Peyer's patch (tissue), 4 donors: Measurements from ENCODE around the gene ZC3H11A. TPM values are rescaled to one million over a fixed set of nuclear protein-coding genes. Genes with fewer than 3 reads are reported as not detected.
A peak's percentile ranks its signal among the peaks of the same experiment; 100 is the strongest.

Experiments
- DNase-seq, 3 donors: peaks; one replicate each; pipeline ENCODE4 v3.0.0-alpha.2; 2017 to 2019
- H3K27ac ChIP-seq, 4 donors: fragments of 200-600 bp; sonication (generic); one replicate each; pipeline ENCODE4 v1.5.1; 2016 to 2019
- H3K27me3 ChIP-seq, 2 donors: fragments of 200-600 bp; sonication (generic); one replicate each; pipeline ENCODE4 v1.5.1; 2019
- H3K36me3 ChIP-seq, 3 donors: fragments of 200-600 bp; sonication (generic); one replicate each; pipeline ENCODE4 v1.5.1; 2016 to 2019
- H3K4me1 ChIP-seq, 4 donors: fragments of 200-600 bp; sonication (generic); one replicate each; pipeline ENCODE4 v1.5.1; 2016 to 2019
- H3K4me3 ChIP-seq, 4 donors: fragments of 200-600 bp; sonication (generic); 1 replicate in 3 of 4; 2 replicates in 1 of 4; pipeline ENCODE4 v1.5.1; 2016 to 2019; ENCODE audit warnings: mild to moderate bottlenecking in 1 of 4
- H3K9me3 ChIP-seq, 4 donors: fragments of 200-600 bp; sonication (generic); one replicate each; pipeline ENCODE4 v1.5.1; 2016 to 2019; ENCODE audit warnings: mild to moderate bottlenecking in 1 of 4
- CTCF ChIP-seq, 6 experiments: fragments of 450-650 bp in 4 of 6; fragments of 200-600 bp in 2 of 6; sonication (generic) in 1 of 6; IDR thresholded peaks; one replicate each; pipeline ENCODE4 v1.5.1; 2017 to 2019; ENCODE audit warnings: antibody characterized with exemption in 6 of 6, mild to moderate bottlenecking in 3 of 6, moderate library complexity in 1 of 6
- POLR2A ChIP-seq, 2 donors: fragments of 450-650 bp; IDR thresholded peaks; one replicate each; pipeline ENCODE4 v1.5.1; 2017; ENCODE audit warnings: antibody characterized with exemption in 2 of 2, mild to moderate bottlenecking in 2 of 2, moderate library complexity in 2 of 2
- total RNA-seq, 4 donors: library from RNA; depleted of rRNA; stranded (reverse); fragments of >200 nt; gene quantifications; one replicate each; pipeline ENCODE4 v1.1.0, GENCODE V29; 2016

Gene ZC3H11A
- total RNA-seq, 4 donors from 2014 or later = 78.2 to 122 (median 101) TPM

- H3K36me3 ChIP-seq = no peaks in the 10 kb centered on the region
- H3K27ac ChIP-seq = peak within 1 kb of the TSS; percentile 64 to 91 (median 82)
- peaks cover 4 to 18% (median 9%) of the 10 kb centered on the region in 4 donors for H3K4me1 ChIP-seq
- peak in 2 of 3 donors; percentile 82 to 90 for DNase-seq
- no peaks in the 10 kb centered on the region for H3K27me3 ChIP-seq
- H3K4me3 ChIP-seq = peak within 1 kb of the TSS; percentile 31 to 47 (median 45)
- no peaks in the 10 kb centered on the region for H3K9me3 ChIP-seq
- TF ChIP-seq CTCF (IDR thresholded peaks at IDR 0.05) (no peak), POLR2A (IDR thresholded peaks at IDR 0.05) (peak; percentile 22 to 58)
Measured at GRCh38 chr1:203765029-203765837, 30.2 kb upstream of the ZC3H11A start, which contains the start of gene LAX1. LAX1 (plus strand) TSS chr1:203765183; CDS start chr1:203765566, 383 bp downstream.

- no peak for TF ChIP-seq POLR2A (IDR thresholded peaks at IDR 0.05)
- TF ChIP-seq CTCF (IDR thresholded peaks at IDR 0.05) = no peak
- no peak overlapping the region for H3K4me3 ChIP-seq
- DNase-seq = peak in 1 of 3 donors; percentile 57
Measured at GRCh38 chr1:203768256-203768655, 27.2 kb upstream of the ZC3H11A start.

GRCh38 chr1:203769505-203770343, 25.7 kb upstream of the ZC3H11A start:
- peak overlapping the region in 1 of 4 donors; percentile 23 for H3K4me3 ChIP-seq

More at GRCh38 chr1:203768256-203768655, 27.2 kb upstream of the ZC3H11A start:
- Histone ChIP-seq H3K9me3 (no peaks in the 10 kb centered on the region), H3K36me3 (no peaks in the 10 kb centered on the region), H3K27me3 (no peaks in the 10 kb centered on the region), H3K4me1 (peaks cover 4 to 18% (median 9%) of the 10 kb centered on the region in 4 donors), H3K27ac (peak overlapping the region in 2 of 4 donors; percentile 84 to 86)

GRCh38 chr1:203771901-203772301, 23.5 kb upstream of the ZC3H11A start:
- Histone ChIP-seq H3K9me3 (no peaks in the 10 kb centered on the region), H3K27ac (no peak overlapping the region), H3K27me3 (no peaks in the 10 kb centered on the region), H3K4me1 (peaks cover 0 to 10% (median 5%) of the 10 kb centered on the region in 4 donors), H3K4me3 (no peak overlapping the region), H3K36me3 (no peaks in the 10 kb centered on the region)
- DNase-seq = no peak
- TF ChIP-seq CTCF (IDR thresholded peaks at IDR 0.05) = no peak

More at GRCh38 chr1:203769505-203770343, 25.7 kb upstream of the ZC3H11A start:
- H3K9me3 ChIP-seq = no peaks in the 10 kb centered on the region
- no peaks in the 10 kb centered on the region for H3K27me3 ChIP-seq
- DNase-seq = peak in 2 of 3 donors; percentile 92
- no peaks in the 10 kb centered on the region for H3K36me3 ChIP-seq
- peaks cover 0 to 10% (median 5%) of the 10 kb centered on the region in 4 donors for H3K4me1 ChIP-seq
- no peak for TF ChIP-seq CTCF (IDR thresholded peaks at IDR 0.05)
- TF ChIP-seq POLR2A (IDR thresholded peaks at IDR 0.05) = peak; percentile 57 to 69
- H3K27ac ChIP-seq = peak overlapping the region in 3 of 4 donors; percentile 65 to 86 (median 84)

- TF ChIP-seq CTCF (IDR thresholded peaks at IDR 0.05) (no peak), POLR2A (IDR thresholded peaks at IDR 0.05) (no peak)
- no peak overlapping the region for H3K27ac ChIP-seq
- H3K4me3 ChIP-seq = no peak overlapping the region
- peaks cover 0 to 7% (median 4%) of the 10 kb centered on the region in 4 donors for H3K4me1 ChIP-seq
- no peaks in the 10 kb centered on the region for H3K27me3 ChIP-seq
- H3K9me3 ChIP-seq = no peaks in the 10 kb centered on the region
- no peak for DNase-seq
- no peaks in the 10 kb centered on the region for H3K36me3 ChIP-seq
Measured at GRCh38 chr1:203772836-203773235, 22.6 kb upstream of the ZC3H11A start.
